PC-9 (cell line): ENCODE results near the gene CCL22. TPM values are rescaled to one million over a fixed set of nuclear protein-coding genes. Genes with fewer than 3 reads are reported as not detected.

Experiments used
- BruUV-seq: library from RNA; stranded (reverse); fragments of 400-500 nt; replicated peaks from 2 replicates; lab custom pipeline; 2021; lab: Mats Ljungman, UMichigan
- CTCF ChIA-PET: fragments of 300-600 bp; sonication (Branson Sonifier 250); formaldehyde crosslinking; loops from one replicate; lab custom pipeline; 2022; ENCODE audit warnings: antibody characterized with exemption; lab: Charles Lee
- POLR2A ChIA-PET: fragments of 300-600 bp; sonication (Branson Sonifier 250); formaldehyde crosslinking; loops from one replicate; lab custom pipeline; 2022; ENCODE audit warnings: antibody characterized with exemption; ENCODE audit not compliant: unreplicated experiment; lab: Charles Lee
- DNase-seq, 2 experiments: peaks; one replicate each; pipeline versions ENCODE4 v3.0.0 to v3.0.0-alpha.2; 2015 to 2022; ENCODE audit warnings: mixed read lengths in 1 of 2
- H2AFZ ChIP-seq: fragments of 200-600 bp; sonication (generic); 2 replicates; pipeline ENCODE4 v1.8.1; 2017; ENCODE audit warnings: antibody characterized with exemption
- H3F3A ChIP-seq: fragments of 200-600 bp; sonication (generic); 2 replicates; pipeline ENCODE4 v1.8.1; 2017; ENCODE audit warnings: antibody characterized with exemption, mild to moderate bottlenecking, low read depth; ENCODE audit not compliant: insufficient read depth
- H3K27ac ChIP-seq: fragments of 200-600 bp; sonication (generic); 2 replicates; pipeline ENCODE4 v1.6.1; 2016; ENCODE audit warnings: mixed run types
- H3K27me3 ChIP-seq: fragments of 200-600 bp; sonication (generic); 2 replicates; pipeline ENCODE4 v1.6.1; 2016; ENCODE audit warnings: low read depth, mixed run types; ENCODE audit not compliant: insufficient read depth
- H3K36me3 ChIP-seq: fragments of 200-600 bp; sonication (generic); 2 replicates; pipeline ENCODE4 v1.6.1; 2016; ENCODE audit warnings: low read depth, mixed run types
- H3K4me1 ChIP-seq: fragments of 200-600 bp; sonication (generic); replicated peaks from 2 replicates; pipeline ENCODE4 v1.6.1; 2016; ENCODE audit warnings: mixed run types; ENCODE audit not compliant: insufficient read depth
- H3K4me2 ChIP-seq: fragments of 200-600 bp; sonication (generic); 2 replicates; pipeline ENCODE4 v1.6.1; 2017; ENCODE audit warnings: mixed run types
- H3K4me3 ChIP-seq: fragments of 200-600 bp; sonication (generic); 2 replicates; pipeline ENCODE4 v1.6.1; 2016; ENCODE audit warnings: mixed run types
- H3K79me2 ChIP-seq: fragments of 200-600 bp; sonication (generic); 2 replicates; pipeline ENCODE4 v1.6.1; 2017; ENCODE audit warnings: low read depth, mixed run types
- H3K9me2 ChIP-seq: fragments of 200-600 bp; sonication (generic); 2 replicates; pipeline ENCODE4 v1.8.1; 2017; ENCODE audit warnings: mild to moderate bottlenecking; ENCODE audit not compliant: insufficient read depth
- H3K9me3 ChIP-seq: fragments of 200-600 bp; sonication (generic); 2 replicates; pipeline ENCODE4 v1.8.1; 2016; ENCODE audit warnings: low read depth; ENCODE audit not compliant: insufficient read depth
- H4K20me1 ChIP-seq: fragments of 200-600 bp; sonication (generic); 2 replicates; pipeline ENCODE4 v1.8.1; 2017; ENCODE audit not compliant: insufficient read depth
- EZH2 ChIP-seq: fragments of 200-600 bp; sonication (generic); IDR thresholded peaks from 2 replicates; pipeline ENCODE4 v1.8.0; 2017; ENCODE audit warnings: antibody characterized with exemption, low read depth
- intact Hi-C: fragments of 100-400 bp; cut with micrococcal nuclease; formaldehyde crosslinking; loops from one replicate; pipeline ENCODE4 v1.10.0; 2022; ENCODE audit not compliant: unreplicated experiment
- total RNA-seq: library from RNA; stranded (reverse); gene quantifications from 2 replicates; pipeline ENCODE4 v1.2.3, GENCODE V29; 2021
- TF ChIP-seq, protein P1 (sequence below): fragments of 200-600 bp; sonication (generic); conservative IDR thresholded peaks from 2 replicates; pipeline ENCODE4 v1.6.1; 2017; ENCODE audit warnings: mixed run types, antibody characterized with exemption, mild to moderate bottlenecking, moderate library complexity

The CCL22 gene
- total RNA-seq, 1 experiment from 2014 or later, result 0.24 TPM

- Histone ChIP-seq H3K27me3 (peaks cover 4% of the 10 kb centered on the region; the same call in 1 of the 2 replicates), H4K20me1 (no peaks in the 10 kb centered on the region), H3K79me2 (no peaks in the 10 kb centered on the region), H3K36me3 (no peaks in the 10 kb centered on the region), H3F3A (peaks cover 14% of the 10 kb centered on the region; the same call in 1 of the 2 replicates), H3K4me1 (peaks cover 15% of the 10 kb centered on the region), H3K27ac (no peak overlapping the region), H3K9me2 (no peaks in the 10 kb centered on the region), H2AFZ (no peak overlapping the region), H3K4me3 (no peak overlapping the region), H3K4me2 (no peak overlapping the region), H3K9me3 (no peaks in the 10 kb centered on the region)
- CTCF ChIA-PET, result no interaction called here
- POLR2A ChIA-PET, result no interaction called here
- DNase-seq, result no peak
- no TSS peak for BruUV-seq
- TF ChIP-seq, protein P1, sequence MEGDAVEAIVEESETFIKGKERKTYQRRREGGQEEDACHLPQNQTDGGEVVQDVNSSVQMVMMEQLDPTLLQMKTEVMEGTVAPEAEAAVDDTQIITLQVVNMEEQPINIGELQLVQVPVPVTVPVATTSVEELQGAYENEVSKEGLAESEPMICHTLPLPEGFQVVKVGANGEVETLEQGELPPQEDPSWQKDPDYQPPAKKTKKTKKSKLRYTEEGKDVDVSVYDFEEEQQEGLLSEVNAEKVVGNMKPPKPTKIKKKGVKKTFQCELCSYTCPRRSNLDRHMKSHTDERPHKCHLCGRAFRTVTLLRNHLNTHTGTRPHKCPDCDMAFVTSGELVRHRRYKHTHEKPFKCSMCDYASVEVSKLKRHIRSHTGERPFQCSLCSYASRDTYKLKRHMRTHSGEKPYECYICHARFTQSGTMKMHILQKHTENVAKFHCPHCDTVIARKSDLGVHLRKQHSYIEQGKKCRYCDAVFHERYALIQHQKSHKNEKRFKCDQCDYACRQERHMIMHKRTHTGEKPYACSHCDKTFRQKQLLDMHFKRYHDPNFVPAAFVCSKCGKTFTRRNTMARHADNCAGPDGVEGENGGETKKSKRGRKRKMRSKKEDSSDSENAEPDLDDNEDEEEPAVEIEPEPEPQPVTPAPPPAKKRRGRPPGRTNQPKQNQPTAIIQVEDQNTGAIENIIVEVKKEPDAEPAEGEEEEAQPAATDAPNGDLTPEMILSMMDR, result no peak
- no peak for TF ChIP-seq EZH2
- intact Hi-C loops, result no loop called here
Observed at GRCh38 chr16:57406881-57407280, 48.3 kb downstream of the CCL22 start.

- Histone ChIP-seq H3K4me1 (peaks cover 15% of the 10 kb centered on the region), H3K27me3 (peaks cover 4% of the 10 kb centered on the region; the same call in 1 of the 2 replicates), H3K36me3 (no peaks in the 10 kb centered on the region), H3K4me3 (no peak overlapping the region), H3K4me2 (no peak overlapping the region), H2AFZ (no peak overlapping the region), H3K9me3 (no peaks in the 10 kb centered on the region), H3F3A (peaks cover 11% of the 10 kb centered on the region; the same call in 1 of the 2 replicates), H3K9me2 (no peaks in the 10 kb centered on the region), H3K79me2 (no peaks in the 10 kb centered on the region), H3K27ac (no peak overlapping the region), H4K20me1 (no peaks in the 10 kb centered on the region)
- ChIA-PET POLR2A (no interaction called here), CTCF (no interaction called here)
- TF ChIP-seq EZH2, result no peak
- TF ChIP-seq, protein P1, result no peak
- intact Hi-C loops, result no loop called here
- no peak for DNase-seq
- BruUV-seq, result no TSS peak
Observed at GRCh38 chr16:57407521-57408353, 49.2 kb downstream of the CCL22 start.

DNA sequence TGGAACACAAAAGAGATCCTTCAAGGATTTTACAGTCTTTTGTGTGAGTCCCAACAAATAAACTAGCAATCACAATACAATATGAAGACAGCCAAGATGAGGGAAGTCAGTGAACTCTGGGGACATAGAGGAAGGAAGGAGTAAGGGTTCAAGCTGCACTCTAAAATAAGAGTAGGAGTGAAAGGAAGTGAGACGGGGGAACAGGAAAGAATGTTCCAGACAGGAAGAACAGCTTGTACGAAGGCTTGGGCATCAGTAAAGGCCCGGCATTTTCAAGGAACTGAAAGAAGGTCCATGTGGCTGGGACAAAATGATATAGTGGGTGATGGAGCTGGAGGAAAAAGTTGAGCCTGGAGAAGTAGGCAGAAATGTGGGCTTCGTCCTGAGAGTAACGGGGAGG is 50.5 kb downstream of the CCL22 start:
- BruUV-seq, result no TSS peak
- no peak overlapping the region for H3K4me2 ChIP-seq
- intact Hi-C loops, result no loop called here
- no peaks in the 10 kb centered on the region for H3K9me2 ChIP-seq
- no peak overlapping the region for H3K4me3 ChIP-seq
- H4K20me1 ChIP-seq, result no peaks in the 10 kb centered on the region
- H3K27me3 ChIP-seq, result peaks cover 4% of the 10 kb centered on the region; the same call in 1 of the 2 replicates
- DNase-seq, result no peak
- H2AFZ ChIP-seq, result no peak overlapping the region
- H3K9me3 ChIP-seq, result no peaks in the 10 kb centered on the region
- no peaks in the 10 kb centered on the region for H3K79me2 ChIP-seq
- no peak overlapping the region for H3K27ac ChIP-seq
- peaks cover 15% of the 10 kb centered on the region for H3K4me1 ChIP-seq
- ChIA-PET POLR2A (interaction anchor here (0.7 kb wide), 1 partner anchor 751 kb away, joined by 3 read pairs; the partner anchor contains the start of gene MT1F), CTCF (no interaction called here)
- no peaks in the 10 kb centered on the region for H3K36me3 ChIP-seq
- TF ChIP-seq, protein P1, result no peak
- no peak for TF ChIP-seq EZH2
- H3F3A ChIP-seq, result peaks cover 11% of the 10 kb centered on the region; the same call in 1 of the 2 replicates
